ENCODE data around the gene SPATA17.
"Not testable (repeated sequence)": the region's sequence is repeated elsewhere in the genome, so short reads cannot be mapped to it uniquely, and the experiment has no call there.

Gene SPATA17

DNA sequence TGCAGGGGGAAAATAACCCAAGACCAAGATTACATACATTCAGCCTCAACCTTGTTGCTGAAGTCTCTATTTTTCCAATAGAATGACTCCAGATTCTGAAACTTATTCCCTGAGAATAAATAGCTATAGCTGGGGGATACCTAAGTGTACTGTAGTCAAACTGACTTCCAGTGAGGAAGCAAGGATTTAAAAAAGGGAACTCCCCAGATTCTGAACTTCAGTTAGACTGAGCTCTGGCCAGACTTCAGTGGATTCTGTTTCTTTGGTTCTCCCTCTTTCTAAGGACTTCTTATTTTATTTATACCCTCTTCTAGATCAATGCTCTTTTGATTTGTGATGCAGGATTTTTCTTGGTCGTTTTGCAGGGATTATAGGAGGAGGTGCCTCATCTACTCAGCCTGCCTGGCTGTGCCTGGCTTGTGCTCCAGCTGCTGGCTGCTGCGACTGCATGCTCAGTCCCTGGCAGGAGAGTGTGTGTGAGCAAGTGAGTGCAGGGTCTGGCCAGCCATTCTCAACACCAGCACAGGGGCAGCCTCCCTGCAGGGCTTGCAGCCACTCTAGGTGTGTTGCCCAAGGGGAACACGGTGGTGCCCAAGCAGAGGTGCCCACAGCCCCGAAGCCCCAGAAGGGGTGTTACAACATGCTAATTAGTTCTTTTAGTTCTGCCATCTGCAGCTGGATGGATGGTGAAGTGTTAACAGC is 43.0 kb downstream of the SPATA17 start:
- DNase-seq (ENCODE audit: low read depth): no peak

DNA sequence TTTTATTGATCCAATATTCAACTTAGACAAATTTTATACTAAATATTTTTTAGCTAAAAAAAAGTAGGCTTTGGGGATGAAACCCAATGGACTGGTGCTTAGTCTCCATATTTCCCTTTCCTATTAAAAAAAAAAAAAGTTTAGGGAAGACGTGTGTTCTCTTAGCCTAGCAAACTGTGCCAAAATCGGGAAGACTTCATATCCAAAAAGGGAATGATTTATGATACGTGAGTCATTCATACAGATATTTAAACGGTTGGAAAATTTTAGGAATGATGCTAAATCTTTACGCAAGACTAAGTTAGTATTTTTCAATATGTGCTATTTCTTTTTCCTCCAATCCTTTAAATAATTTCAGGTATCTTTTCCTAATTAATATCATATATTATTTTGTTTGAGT is 50.7 kb downstream of the SPATA17 start:
- no peak for DNase-seq (ENCODE audit: low read depth)

DNA sequence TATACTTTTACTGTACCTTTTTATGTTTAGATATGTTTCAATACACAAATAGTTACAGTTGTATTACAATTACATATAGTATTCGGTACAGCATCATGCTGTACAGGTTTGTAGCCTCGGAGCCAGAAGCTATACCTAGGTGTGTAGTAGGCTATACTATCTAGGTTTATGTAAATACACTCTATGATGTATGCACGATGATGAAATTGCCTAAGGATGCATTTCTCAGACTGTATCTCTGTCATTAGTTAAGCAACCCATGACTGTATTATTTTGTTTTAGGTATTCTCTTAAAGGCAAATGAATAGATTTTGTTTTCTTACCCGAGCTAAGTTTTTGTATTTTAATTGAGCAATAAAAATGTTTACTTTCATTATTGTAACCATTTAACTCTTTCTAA is 56.4 kb downstream of the SPATA17 start:
- DNase-seq (ENCODE audit: low read depth): no peak

DNA sequence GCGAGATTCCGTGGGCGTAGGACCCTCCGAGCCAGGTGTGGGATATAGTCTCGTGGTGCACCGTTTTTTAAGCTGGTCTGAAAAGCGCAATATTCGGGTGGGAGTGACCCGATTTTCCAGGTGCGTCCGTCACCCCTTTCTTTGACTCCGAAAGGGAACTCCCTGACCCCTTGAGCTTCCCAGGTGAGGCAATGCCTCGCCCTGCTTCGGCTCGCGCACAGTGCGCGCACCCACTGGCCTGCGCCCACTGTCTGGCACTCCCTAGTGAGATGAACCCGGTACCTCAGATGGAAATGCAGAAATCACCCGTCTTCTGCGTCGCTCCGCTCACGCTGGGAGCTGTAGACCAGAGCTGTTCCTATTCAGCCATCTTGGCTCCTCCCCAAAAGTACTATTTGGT is 65.0 kb downstream of the SPATA17 start:
- DNase-seq (ENCODE audit: low read depth): not testable (repeated sequence)

DNA sequence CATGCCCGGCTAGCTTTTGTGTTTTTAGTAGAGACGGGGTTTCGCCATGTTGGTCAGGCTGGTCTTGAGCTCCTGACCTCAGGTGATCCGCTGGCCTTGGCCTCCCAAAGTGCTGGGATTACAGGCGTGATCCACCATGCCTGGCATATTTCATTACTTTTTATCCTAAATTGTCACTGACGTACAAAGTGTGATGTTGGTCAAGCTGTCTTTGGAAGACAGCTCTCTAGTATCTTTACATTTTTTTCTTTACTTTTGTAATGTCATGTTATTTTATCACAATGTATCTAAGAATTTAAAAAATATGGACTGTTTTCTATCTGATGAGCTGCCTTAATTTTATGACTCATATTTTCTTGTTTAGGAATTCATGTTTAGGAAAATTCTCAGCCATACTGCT is 72.2 kb downstream of the SPATA17 start:
- DNase-seq (ENCODE audit: low read depth): no peak

DNA sequence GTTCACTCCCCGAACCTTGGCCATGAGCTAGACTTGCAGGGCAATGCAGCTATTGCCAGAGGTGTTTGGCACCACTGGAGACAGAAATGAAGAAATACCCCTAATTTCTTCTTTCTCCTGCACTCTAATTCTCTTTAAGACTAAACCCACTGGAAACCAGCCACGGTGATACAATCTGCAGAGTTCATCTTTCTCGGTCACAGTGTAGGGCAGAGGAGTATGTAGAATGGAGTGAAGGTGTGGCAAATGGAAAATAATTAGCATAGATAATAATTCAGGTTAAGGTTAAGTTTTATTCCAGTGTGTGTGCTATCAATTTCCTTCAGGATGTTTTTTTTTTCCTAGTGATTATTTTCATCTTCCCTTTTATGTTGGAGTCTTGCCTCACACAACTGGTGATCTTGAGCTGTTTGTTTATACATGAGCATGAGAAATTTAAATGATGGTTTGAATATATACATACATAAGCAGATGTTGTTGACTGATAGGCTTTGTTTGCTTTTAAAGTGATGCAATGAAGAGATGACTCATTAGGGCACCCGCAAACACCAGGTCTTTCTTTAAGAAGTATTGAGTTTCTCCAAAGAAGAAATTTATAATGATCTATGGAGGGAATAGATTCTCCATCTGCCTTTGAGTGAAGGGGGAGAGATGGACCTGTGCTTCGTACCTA is 81.9 kb downstream of the SPATA17 start:
- no peak for DNase-seq (ENCODE audit: low read depth)

DNA sequence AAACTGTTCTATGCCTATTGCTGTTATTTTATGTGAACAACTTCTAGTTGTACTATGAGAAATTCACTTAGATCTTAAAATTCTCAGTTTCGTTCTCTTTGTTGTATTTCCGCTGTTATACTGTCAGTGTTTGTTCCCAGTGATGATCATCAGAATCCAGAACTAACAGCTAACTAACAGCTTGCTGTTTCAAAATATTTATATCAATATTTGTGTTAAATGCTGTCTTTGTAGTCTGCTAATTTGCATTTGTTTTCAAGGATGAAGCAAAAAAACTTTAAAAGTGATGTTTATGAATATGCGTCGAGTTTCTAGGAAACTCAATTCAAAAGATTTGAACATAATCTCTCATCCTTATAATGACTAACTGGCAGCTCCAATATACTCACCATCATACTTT is 84.5 kb downstream of the SPATA17 start:
- DNase-seq (ENCODE audit: low read depth): no peak

DNA sequence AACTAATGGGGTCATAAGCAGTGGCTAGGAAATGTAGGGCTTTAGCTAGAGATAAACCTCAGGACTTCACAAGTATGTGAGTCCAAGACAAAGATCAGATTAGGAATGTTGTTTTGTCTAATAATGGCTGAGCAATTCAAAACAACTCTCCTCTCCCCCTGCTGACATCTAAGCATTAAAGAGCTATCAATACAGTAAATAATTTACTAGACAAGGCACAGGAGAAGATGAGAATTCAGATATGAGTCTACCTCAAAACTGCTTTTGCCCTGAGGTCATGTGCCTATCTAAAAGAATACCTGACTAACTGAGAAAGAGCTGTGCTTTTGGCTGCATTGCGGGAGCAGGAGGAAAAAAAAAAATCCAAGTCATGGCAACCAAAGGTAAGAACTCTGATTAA is 86.8 kb downstream of the SPATA17 start:
- DNase-seq (ENCODE audit: low read depth): no peak

DNA sequence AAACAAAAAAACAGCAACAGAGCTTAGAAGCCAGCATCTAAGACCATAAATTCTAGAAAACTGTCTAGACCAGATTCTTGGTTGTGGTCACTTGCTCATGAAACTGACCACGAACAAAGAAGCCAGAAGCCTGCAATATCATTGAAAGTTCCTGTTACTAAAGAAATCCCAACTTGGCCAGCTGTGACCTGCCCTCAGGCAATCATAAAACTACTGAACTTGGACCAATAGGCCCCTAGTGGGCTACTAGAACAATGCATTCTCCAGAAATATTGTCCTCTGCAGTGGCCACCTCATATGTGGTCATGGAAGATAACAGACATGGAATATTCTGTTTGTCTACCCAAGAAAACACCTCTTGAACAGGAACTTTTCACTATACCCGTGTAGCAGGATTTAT is 87.7 kb downstream of the SPATA17 start:
- DNase-seq (ENCODE audit: low read depth): no peak

DNA sequence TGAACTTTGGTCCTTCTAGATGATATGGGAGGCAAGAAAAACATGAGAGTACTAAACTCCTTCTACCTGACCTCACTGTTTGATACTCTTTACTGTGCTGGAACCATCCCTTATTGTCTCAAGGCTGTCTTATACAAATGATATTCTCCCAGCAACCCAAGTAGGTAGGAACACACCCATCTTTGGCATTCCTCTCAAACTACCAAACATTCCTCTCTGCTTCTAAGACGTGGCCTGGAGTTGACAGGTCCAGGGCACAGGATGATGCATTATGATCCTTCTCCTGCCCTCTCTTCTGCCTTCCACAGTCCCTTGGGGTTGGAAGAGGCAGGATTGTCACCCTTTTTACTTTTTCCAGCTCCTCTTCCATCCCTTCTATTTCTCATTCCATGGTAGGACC is 90.5 kb downstream of the SPATA17 start:
- no peak for DNase-seq (ENCODE audit: low read depth)

DNA sequence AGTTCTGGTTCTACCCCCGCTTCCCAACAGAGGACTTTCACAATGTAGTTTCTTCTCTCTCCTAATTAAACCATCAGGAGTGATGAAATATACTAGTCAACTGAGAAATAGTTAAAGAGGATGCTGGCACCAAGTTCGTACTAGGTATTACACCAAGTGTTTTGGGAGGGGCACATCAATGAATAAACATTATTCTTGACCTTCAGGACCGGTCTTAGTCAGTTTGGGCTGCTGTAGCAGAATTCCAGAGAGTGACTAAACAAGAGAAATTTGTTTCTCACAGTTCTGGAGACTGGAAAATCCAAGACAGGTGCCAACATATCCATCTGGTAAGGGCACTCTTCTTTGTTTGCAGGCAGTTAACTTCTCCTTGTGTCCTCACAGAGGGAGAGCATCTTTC is 103.8 kb downstream of the SPATA17 start:
- DNase-seq (ENCODE audit: low read depth): no peak

DNA sequence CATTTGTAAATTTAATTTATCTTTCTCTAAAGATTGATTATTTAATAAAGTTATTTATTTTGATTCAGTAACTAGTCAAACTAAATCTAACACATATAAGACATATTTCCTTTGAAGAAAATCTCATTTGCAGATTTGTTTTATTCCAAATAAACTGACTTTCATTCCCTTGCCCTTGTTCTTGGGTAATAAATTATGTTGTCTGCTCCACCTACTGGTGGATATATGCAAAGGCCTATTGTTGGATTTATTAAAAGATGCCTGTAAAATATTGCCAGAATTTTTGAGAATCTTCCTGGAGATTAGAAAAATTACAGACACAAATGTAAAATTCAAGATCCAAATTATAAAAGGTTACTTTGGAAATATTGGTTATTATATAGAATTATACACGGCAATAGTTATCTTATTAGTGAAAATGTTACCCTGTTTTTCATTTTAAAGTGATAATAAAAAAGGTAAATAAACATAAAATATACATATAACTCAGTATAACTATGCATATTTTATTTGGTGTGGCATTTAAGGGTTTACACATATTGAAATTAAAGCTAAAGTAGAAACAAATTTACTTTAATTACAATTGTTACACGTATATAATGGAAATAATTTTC is 116.1 kb downstream of the SPATA17 start:
- DNase-seq (ENCODE audit: low read depth): peak; percentile 5

DNA sequence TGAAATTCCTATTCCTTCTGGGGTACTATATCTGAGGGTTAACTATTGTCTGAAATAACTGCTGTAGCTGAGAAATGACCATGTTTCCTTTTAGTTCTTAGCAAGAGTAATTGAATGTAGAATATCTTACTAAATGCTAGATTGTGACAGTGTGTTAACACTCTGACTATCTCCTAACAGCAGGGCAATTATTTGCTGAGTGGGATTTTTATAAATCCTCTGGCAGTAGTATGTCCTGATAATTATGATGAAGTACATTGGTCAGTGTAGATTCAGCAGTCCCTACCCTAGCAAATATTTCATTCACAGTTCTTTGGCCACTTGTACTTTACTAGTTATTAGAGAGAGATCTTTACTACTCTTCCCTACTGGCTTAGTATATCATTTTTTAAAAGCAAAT is 138.6 kb downstream of the SPATA17 start:
- no peak for DNase-seq (ENCODE audit: low read depth)

DNA sequence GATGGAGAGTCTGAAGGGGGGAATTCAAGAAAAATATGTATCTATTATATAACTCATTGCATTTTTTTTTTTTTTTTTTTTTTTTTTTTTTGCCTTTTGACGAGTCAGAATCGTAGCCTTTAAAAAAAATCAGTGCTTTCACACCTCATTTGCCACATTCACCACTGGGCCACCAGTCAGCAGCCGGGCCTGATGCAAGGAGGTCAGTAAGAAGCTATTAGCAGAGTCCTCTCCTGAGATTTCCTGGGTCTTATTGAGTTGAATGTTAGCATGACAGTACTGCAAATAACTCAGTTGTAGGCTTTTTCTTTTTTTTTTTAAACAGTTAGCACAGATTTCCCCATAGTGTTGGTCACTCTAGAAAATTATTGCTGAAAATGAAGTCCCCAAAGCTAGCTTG is 139.8 kb downstream of the SPATA17 start:
- no peak for DNase-seq (ENCODE audit: low read depth)

DNA sequence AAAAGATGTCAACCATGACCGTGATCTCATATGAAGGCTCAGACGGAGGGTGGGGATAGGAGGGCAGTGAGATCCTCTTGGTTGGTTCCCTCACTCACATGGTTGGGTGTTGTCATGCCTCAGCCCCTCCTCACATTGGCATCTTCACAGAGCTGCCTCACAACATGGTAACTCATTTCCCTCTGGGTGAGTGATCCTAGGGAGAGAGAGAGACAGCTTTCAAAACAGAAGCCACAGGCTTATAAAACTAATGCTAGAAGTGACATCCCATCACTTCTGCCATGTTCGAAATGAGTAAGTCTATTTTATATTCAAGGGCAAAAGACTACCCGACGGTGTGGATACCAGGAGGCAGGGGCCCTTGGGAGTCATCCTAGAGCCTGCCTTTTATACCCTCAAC is 145.5 kb downstream of the SPATA17 start:
- no peak for DNase-seq (ENCODE audit: low read depth)

DNA sequence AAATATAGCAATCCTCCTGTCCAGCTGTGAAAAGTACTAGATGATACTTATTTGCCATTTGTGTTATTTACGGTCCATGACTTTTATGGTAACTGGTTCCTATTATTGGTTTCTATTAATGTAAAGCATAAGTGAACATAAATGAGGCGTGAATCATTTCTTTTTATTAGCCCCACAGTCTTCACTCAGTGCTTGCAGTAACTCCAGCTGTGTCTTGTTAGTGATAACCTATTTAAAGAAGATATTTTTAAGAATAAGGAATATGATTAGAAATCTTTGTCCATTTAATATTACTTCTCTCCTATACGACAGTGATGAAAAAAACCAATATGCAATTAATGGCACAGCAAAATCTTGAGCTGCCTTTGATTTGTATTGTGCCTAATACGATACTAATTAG is 149.9 kb downstream of the SPATA17 start:
- no peak for DNase-seq (ENCODE audit: low read depth)

DNA sequence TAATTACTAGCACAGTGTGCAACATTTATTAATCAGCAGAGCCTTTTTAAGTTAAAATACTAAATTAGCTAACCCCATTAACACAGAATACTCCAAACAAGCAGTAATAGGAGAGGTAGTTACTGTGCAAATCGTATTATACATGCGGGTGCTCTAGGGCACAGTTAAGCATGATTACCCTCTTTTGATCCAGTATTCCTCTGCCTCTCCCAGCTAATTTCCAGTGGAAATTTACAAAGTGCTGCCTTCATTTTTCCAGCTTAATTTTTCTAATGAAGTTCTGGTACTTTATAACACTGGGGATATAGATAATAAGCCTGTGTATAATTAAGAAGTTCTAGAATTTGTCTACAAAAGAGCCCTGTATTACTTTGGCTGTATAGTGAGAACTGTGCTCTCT is 159.9 kb downstream of the SPATA17 start:
- DNase-seq (ENCODE audit: low read depth): no peak

DNA sequence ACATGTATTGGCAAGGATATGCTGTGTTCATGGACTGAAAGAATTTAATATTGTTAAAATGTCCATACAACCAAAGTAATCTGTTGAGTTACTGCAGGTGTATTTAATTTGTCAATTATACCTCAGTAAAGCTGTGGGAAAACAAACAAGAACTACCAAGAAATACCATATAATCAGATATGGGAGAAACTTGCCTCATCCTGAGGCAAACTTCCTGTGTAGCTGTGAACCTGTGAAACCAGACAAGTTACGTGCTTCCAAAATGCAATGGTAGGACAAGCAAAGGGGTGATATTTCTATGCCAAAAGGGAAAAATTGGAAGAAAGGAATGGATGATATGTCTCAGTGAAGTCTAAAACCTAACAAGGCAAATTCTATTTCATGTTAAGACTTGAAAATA is 174.6 kb downstream of the SPATA17 start:
- no peak for DNase-seq (ENCODE audit: low read depth)

DNA sequence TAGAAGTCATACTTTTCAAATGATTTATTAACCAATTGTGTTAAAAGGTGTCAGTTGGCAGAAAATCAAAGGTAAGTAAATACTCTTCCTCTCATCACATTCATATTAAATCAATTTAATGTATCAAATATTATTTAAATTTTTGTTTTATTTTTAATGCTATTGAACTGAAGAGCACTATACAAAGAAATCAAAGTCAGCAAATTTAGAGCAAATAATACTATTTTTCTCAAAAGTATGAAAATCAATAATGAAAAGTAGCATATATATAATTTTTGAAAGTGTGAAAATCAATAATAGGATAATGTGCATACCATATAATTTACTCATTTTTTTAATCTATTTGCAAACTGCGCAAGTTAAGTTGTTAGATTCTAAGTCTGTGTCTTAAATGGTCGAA is 181.0 kb downstream of the SPATA17 start:
- DNase-seq (ENCODE audit: low read depth): no peak

DNA sequence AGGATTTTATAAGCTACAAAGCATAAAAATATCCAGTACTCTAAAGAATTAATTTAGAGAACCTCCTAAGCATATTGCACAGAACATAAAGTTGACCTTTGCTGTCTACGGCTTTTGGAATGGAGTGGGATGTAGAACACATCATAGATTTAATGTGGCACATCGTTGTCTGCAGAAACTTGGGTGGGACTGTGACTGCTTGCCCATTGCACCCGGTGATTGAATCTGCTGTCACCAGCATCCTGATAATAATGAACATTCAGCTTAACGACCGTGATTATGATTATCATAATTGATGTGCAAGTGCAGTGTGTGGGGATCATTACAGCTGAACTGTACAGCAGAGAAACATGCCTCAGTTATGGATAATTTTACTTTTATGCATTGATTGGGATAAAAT is 181.9 kb downstream of the SPATA17 start:
- no peak for DNase-seq (ENCODE audit: low read depth)

DNA sequence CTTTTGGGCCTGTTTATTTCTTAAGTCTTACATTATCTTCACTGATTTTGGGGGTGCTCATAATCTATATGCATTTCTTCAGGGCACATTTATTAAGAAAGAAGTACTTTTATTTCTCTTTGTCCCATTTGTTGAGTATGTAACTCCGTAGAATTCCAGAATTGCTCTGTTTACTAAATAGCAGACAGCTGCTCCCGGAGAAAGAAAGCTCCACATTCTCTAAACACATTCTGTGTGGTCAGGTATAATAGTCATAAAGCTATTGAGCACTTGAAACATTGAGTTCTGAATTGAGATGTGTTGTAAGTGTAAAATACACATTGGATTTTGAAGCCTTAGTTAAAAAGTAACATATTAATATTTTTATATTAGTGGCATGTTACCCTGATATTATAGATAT is 206.5 kb downstream of the SPATA17 start:
- no peak for DNase-seq (ENCODE audit: low read depth)

DNA sequence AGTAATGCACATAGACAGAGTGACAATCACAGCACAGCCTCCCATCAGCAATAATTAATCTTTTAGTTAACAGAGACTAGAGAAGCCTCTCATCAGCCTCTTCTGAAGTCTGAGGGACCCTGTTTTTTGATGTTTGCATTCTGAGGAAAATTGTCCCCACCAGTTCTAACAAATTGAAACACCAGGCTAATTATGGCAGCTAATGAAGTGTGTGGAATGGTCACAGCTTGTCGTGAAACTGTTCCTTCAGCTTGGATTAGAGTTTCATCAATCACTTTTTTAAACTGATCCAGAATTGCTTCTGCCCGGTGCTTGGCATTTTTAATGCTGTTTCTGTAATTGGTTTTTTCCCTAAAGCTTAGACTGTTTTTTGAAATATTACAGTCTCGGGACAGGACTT is 208.0 kb downstream of the SPATA17 start:
- DNase-seq (ENCODE audit: low read depth): no peak

DNA sequence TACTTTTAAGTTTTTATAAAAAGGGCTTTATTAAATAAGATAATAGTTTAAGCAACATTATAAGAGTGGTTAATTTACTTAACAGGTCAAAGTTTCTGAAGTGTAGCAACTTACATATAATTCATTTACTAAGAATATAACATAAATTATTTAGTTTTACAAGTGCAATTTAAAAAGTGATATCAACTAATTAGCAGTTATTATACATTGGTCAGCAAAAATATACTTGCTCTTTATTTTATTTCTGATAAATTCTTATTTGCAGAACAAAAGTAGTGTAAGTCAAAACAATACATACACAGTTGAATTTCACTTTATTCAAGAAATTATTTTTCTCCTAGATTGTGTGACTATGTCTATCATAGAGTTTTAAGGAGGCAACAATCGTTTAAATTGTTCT is 215.6 kb downstream of the SPATA17 start:
- no peak for DNase-seq (ENCODE audit: low read depth)

DNA sequence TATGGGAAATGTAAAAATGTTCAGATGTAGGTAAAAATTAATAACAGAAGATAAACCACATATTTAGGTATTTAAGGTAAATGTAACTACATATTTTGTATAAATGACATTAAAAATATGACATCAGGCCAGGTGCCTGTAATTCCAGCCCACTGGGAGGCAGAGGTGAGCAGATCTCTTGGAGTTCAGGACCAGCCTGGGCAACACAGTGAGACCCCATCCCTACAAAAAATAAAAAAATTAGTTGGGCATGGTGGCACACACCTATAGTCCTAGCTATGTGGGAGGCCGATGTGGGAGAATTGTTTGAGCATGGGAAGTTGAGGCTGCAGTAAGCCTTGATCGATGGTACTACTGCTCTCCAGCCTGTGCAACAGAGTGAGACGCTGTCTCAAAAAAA is 216.5 kb downstream of the SPATA17 start:
- no peak for DNase-seq (ENCODE audit: low read depth)
